ENCODE results near the gene SLC17A5.
"Not testable (repeated sequence)": the region's sequence is repeated elsewhere in the genome, so short reads cannot be mapped to it uniquely, and the experiment has no call there.

The SLC17A5 gene

DNA sequence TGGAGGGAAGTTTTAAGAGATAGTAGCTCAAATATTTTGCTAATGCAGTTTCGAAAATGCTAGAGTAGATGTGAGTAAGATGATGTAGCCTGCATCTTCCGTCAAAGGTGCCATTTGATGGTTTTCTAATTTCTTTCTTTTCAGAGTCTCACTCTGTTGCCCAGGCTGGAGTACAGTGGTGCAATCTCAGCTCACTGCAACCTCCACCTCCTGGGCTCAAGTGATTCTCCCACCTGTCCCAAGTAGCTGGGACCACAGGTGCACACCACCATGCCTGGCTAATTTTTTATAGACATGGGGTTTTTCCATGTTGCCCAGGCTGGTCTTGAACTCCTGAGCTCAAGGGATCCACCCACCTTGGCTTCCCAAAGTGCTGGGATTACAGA is 87.3 kb downstream of the SLC17A5 start:
- not testable (repeated sequence) for DNase-seq (ENCODE audit: low spot score)

DNA sequence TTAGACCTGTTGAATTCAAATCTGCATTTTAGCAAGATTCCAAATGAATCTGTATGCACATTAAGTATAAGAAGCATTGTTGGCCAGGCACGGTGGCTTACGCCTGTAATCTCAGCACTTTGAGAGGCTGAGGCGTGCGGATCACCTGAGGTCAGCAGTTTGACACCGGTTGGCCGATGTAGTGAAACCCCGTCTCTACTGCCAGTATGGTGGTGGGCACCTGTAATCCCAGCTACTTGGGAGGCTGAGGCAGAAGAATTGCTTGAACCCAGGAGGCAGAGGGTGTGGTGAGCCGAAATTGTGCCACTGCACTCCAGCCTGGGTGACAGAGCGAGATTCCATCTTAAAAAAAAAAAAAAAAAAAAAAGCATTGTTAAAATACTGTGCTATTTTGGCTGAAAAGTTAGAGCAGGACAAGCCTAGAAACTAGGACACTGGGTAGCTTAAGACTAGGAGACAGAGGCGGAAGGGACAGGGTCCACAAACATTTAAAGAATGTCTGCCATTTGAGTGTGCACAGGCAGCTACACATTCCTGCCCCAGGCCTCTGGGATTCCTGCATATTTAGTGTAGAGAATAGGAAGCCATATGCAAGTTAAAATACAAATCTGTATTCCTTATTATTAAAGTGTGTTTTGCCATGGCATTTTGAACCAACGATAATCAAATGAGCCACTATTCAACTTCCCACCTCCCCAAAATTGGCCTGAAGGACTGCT is 87.9 kb downstream of the SLC17A5 start:
- DNase-seq (ENCODE audit: low spot score): no peak

DNA sequence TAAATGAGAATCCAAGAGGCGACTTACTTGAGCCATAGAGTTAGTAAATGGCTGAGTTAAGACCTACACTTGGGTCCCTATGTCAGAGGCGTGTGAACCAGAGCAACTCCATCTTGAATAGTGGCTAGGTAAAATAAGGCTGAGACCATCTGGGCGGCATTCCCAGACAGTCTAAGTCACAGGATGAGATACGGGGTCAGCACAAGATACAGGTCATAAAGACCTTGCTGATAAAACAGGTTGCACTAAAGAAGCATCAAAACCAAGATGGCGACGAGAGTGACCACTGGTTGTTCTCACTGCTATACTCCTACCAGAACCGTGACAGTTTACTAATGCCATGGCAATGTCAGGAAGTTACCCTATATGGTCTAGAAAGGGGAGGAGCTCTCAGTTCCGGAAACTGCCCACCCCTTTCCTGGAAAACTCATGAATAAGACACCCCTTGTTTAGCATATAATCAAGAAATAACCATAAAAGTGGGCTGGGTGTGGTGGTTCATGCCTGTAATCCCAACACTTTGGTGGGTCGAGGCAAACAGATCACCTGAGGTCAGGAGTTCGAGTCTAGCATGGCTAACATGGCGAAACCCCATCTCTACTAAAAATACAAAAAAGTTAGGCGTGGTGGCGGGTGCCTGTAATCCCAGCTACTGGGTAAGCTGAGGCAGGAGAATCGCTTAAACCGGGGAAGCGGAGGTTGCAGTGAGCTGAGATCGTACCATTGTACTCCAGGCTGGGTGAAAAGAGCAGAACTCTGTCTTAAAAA is 89.0 kb downstream of the SLC17A5 start:
- DNase-seq (ENCODE audit: low spot score): no peak

DNA sequence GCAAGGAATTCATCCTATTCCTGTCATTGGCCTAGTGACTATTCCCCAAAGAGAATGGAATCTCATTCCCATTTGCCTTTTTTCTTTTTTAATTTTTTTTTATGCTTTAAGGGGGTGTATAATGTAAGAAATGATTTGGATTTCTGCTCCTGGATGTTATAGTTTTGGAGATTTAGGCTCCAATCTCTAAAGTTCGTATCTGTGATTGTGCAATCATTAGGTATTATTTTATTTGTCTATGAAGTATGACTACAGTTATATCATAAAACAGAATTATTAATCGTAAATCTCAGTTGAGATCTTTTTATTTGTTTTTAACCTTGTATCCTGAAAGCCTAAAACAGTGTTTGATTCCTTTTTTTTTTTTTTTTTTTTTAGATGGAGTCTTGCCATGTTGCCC is 91.2 kb downstream of the SLC17A5 start:
- no peak for DNase-seq (ENCODE audit: low spot score)

DNA sequence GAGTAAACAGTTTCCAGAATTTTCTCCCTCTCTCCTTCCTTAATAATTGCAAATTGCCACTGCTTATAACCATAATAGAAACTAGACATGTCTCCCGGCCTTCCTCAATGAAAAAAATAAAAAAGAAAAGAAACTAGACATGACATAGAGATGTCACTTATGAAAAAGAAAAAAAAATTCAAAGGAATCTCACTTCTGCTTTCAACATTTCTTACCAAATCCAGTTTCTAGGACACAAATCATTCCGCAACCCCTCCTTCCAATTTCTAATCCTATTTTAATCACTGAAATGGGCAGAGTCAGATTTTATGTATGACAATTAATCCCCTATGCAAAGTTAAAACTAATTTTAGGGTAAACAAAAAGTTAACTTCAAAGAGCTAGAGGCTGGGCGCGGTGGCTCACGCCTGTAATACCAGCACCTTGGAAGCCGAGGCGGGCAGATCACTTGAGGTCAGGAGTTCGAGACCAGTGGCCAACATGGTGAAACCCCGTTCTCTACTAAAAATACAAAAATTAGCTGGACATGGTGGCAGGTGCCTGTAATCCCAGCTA is 92.9 kb downstream of the SLC17A5 start:
- no peak for DNase-seq (ENCODE audit: low spot score)

DNA sequence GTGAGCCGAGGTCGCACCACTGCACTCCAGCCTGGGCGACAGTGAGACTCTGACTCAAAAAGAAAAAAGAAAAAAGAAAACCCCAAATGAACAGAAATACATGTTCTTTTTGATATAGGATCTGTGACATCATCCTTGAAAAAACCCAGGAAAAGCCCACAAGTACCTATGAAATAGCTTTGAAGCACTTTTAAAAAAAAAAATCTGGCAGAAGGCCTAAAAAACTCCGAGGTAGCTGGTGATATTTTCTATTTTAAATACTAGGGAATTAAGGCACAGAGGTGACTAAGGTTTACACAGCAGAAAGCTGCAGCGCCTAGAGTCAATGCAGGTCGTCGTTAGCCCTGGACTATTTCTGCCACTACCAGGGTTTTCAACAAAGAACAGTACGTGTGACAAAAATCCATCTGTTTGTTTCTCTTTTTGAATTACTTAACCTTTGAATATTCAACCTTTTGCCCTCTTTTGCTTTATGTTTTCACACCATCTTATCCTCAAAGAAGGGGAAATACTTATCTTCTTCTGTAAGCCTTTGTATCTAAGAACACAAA is 93.5 kb downstream of the SLC17A5 start:
- DNase-seq (ENCODE audit: low spot score): no peak

DNA sequence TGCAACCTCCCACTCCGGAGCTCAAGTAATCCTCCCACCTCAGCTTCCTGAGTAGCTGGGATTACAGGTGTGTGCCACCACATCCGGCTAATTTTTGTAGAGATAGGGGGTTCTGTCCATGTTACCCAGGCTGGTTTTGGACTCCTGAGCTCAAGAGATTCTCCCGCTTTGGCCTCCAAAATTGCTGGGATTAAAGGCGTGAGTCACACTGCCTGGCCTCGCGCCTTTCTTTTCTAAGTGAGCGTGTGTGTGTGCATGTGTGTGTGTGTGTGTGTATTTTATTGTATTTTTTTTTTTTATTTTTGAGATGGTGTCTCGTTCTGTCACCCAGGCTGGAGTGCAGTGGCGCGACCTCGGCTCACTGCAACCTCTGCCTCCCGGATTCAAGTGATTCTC is 94.4 kb downstream of the SLC17A5 start:
- DNase-seq (ENCODE audit: low spot score): not testable (repeated sequence)

DNA sequence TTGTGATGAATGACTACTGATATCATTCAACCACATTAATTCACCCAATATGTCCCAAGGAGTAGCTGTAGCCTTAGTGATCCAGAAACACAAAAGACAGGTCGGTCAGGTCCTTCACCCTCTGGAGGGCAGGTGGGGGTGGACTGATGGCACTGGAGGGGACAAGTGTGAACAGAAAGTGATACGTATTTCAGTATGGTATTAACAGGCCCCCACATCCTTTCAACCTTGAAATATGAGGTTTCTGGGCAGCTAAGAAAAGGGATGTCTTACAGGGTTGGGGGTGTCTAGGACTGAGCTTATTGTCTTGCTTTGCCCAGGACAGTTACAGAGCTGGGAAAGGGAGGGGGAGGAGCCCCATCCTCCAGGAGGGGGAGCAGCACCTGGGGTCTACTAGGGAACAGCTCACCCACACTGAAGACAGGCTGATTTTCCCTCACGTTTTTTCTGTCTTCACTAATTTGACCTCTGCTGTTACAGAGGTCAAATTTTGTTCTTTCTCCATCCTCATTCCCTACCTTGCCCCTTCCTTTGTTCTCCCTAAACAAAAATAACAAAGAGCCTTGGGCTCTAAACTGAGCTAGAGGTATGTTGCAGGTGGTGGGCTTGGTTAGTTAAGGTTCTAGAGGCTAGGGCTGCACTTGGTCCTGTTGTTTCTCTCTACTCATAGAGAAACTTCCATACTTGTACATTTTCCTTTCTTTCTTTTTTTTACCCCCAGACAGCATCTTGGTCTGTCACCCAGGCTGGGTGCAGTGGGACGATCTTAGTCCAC is 95.0 kb downstream of the SLC17A5 start:
- no peak for DNase-seq (ENCODE audit: low spot score)

DNA sequence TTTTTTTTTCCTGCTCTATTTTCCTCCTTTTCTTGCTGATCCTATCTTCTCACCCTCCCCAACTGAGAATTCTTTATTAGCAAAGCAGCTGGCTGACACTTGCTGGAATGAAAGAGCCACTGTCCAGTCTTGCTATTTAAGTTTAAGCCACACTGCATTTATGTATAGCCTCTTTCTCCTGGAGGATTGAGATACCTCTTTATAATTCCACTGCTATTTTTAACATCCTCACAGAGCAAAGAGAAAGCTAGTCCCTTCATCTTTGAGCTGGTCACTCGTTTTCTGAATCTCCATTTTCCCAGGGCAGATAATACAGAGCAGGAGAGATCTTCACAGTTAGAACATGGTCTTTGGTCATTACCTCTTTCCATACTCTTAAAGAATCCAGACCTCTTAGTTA is 97.0 kb downstream of the SLC17A5 start:
- peak; percentile 60 for DNase-seq (ENCODE audit: low spot score)

DNA sequence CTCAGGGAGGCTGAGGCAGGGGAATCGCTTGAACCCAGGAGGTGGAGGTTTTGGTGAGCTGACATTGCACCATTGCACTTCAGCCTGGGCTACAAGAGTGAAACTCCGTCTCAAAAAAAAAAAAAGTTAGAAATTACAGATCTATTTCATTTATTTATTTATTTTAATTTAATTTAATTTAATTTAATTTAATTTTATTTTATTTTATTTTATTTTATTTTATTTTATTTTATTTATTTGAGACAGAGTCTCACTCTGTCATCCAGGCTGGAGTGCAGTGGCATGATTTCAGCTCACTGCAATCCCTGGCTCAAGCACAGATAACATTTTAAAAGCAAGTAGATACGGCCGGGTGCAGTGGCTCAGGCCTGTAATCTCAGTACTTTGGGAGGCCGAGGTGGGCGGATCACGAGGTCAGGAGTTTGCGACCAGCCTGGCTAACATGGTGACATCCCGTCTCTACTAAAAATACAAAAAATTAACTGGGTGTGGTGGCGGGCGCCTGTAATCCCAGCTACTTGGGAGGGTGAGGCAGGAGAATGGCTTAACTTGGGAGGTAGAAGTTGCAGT is 98.3 kb downstream of the SLC17A5 start:
- not testable (repeated sequence) for DNase-seq (ENCODE audit: low spot score)

DNA sequence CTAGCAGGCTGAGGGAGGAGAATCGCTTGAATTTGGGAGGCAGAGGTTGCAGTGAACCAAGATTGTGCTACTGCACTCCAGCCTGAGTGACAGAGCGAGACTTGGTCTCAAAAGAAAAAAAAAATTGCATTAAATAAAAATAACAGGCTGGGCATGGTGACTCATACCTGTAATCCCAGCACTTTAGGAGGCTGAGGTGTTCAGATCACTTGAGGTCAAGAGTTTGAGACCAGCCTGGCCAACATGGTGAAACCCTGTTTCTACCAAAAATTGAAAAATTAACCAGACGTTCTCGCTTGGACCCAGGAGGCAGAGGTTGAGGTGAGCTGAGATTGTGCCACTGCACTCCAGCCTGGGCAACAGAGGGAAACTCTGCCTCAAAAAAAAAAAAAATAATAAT is 102.7 kb downstream of the SLC17A5 start:
- not testable (repeated sequence) for DNase-seq (ENCODE audit: low spot score)

DNA sequence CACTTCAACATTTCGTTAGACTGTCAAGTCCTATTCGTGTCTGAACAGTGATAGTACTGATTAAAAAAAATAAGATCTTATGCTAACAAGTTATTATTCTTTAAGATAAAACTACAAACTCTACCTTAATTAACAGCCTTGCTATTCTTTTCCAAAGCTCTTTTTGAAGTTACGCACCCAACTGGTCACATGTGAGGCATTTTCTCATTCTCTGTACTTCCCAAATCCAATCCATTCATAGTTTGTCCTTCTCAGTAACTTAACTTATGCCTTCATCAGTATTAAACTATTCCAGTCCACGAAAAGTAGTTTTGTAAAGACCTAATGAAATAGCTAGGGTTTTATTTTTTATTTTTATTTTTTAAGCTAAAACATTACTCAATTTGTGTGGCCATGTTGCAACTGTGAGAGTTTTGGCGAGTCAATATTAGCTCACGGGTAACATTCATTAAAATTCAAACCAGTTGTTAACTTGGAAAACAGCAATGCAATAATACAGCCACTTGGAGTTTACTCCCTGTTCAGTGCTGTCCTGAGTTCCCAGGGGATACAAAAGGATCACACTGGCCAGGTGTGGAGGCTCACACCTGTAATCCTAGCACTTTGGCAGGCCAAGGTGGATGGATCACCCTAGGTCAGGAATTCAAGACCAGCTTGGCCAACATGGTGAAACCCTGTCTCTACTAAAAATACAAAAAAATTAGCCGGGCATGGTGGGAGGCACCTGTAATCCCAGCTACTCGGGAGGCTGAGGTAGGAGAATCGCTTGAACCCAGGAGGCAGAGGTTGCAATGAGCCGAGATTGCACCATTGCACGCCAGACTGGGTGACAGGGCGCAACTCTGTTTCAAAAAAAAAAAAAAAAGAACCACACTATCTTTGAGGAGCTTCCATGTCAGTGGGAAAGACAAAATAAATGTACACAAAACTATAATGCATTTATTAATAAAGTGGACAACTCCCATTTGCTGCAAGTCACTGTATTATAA is 105.0 kb downstream of the SLC17A5 start:
- no peak for DNase-seq (ENCODE audit: low spot score)

DNA sequence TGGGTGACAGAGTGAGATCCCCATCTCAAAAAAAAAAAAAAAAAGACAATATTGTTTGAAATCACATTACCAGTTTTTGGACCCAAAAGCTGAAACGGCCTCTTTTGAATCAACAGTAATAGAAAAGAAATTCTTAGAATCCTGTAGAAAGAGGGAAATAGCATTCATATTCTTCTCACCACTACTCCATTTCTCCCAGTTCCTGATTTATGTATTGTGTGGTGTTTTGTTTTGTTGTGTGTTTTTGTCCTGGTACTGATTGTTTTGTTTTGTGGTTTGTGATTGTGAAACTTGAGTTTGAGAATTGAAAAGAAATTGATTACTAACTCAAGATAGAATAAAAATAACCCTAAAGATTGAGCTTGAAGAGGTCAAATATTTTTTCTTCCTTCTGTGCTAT is 106.8 kb downstream of the SLC17A5 start:
- no peak for DNase-seq (ENCODE audit: low spot score)
